ENCODE results near the gene ZAR1L. TPM values are rescaled to one million over a fixed set of nuclear protein-coding genes. Genes with fewer than 3 reads are reported as not detected.

Gene ZAR1L
- total and polyA plus RNA-seq, 2 of the 4 experiments (the other 2 are of a cell fraction) = not detected

DNA sequence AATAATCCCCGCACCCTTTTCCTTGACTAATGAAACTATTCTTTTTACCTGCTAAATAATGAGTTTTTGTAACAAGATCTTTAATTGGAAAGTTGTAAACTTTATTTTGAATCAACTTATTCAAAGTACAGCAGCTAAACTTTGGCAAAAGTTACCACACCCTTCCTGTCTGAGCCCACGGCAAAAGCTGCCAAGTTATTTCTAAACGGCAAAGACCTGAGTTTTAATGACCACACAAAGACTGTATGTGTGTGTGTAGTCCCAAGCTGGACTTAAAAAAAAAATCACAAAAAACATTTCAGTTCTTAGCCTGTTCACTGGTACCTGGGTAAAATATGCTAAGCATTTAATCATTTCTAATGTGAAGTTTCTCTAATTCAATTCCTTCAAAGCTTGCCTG, 60.7 kb downstream of the ZAR1L start:
- H4K91ac ChIP-seq (ENCODE audit: insufficient read depth, low read depth, low read length) = no peak overlapping the region
- no peak overlapping the region for H3K4me3 ChIP-seq (ENCODE audit: insufficient read depth, low read depth, low read length)
- no peak overlapping the region for H4K8ac ChIP-seq (ENCODE audit: low read depth in 2 of 2, low read length in 2 of 2)
- TF ChIP-seq FOS (IDR thresholded peaks at IDR 0.05; ENCODE audit: low read depth, low read length) (no peak), RFX5 (IDR thresholded peaks at IDR 0.05; ENCODE audit: low read depth, low read length) (no peak), BHLHE40 (IDR thresholded peaks at IDR 0.05; ENCODE audit: low read depth, low read length) (no peak), CEBPB (IDR thresholded peaks at IDR 0.05; ENCODE audit: low read depth, low read length) (no peak), RCOR1 (IDR thresholded peaks at IDR 0.05; ENCODE audit: insufficient replicate concordance, low read length) (no peak), NFE2L2 (IDR thresholded peaks at IDR 0.05; ENCODE audit: low read depth, low read length) (no peak), MAFK (IDR thresholded peaks at IDR 0.05; ENCODE audit: low read depth, low read length) (no peak), MXI1 (IDR thresholded peaks at IDR 0.05; ENCODE audit: borderline replicate concordance, low read depth, low read length) (no peak), MAZ (IDR thresholded peaks at IDR 0.05; ENCODE audit: borderline replicate concordance, low read depth, low read length) (no peak), RAD21 (IDR thresholded peaks at IDR 0.05; ENCODE audit: low read length) (no peak), SMC3 (IDR thresholded peaks at IDR 0.05; ENCODE audit: low read depth, low read length) (no peak), POLR2A (IDR thresholded peaks at IDR 0.05; ENCODE audit: low read depth, low read length) (no peak), CHD1 (IDR thresholded peaks at IDR 0.05; ENCODE audit: low read depth, low read length) (no peak)
- TF ChIP-seq, protein P1, sequence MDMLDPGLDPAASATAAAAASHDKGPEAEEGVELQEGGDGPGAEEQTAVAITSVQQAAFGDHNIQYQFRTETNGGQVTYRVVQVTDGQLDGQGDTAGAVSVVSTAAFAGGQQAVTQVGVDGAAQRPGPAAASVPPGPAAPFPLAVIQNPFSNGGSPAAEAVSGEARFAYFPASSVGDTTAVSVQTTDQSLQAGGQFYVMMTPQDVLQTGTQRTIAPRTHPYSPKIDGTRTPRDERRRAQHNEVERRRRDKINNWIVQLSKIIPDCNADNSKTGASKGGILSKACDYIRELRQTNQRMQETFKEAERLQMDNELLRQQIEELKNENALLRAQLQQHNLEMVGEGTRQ (IDR thresholded peaks at IDR 0.05; ENCODE audit: low read depth, low read length) = no peak
- TF ChIP-seq, protein P2, sequence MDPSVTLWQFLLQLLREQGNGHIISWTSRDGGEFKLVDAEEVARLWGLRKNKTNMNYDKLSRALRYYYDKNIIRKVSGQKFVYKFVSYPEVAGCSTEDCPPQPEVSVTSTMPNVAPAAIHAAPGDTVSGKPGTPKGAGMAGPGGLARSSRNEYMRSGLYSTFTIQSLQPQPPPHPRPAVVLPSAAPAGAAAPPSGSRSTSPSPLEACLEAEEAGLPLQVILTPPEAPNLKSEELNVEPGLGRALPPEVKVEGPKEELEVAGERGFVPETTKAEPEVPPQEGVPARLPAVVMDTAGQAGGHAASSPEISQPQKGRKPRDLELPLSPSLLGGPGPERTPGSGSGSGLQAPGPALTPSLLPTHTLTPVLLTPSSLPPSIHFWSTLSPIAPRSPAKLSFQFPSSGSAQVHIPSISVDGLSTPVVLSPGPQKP (IDR thresholded peaks at IDR 0.05; ENCODE audit: borderline replicate concordance, low read depth, low read length) = no peak
- TF ChIP-seq, protein P3, sequence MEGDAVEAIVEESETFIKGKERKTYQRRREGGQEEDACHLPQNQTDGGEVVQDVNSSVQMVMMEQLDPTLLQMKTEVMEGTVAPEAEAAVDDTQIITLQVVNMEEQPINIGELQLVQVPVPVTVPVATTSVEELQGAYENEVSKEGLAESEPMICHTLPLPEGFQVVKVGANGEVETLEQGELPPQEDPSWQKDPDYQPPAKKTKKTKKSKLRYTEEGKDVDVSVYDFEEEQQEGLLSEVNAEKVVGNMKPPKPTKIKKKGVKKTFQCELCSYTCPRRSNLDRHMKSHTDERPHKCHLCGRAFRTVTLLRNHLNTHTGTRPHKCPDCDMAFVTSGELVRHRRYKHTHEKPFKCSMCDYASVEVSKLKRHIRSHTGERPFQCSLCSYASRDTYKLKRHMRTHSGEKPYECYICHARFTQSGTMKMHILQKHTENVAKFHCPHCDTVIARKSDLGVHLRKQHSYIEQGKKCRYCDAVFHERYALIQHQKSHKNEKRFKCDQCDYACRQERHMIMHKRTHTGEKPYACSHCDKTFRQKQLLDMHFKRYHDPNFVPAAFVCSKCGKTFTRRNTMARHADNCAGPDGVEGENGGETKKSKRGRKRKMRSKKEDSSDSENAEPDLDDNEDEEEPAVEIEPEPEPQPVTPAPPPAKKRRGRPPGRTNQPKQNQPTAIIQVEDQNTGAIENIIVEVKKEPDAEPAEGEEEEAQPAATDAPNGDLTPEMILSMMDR (conservative IDR thresholded peaks at IDR 0.05; ENCODE audit: low read depth, low read length) = no peak
- H3K14ac ChIP-seq (replicated peaks; ENCODE audit: low read depth, low read length) = no peak overlapping the region
- DNase-seq (no peak), ATAC-seq (ENCODE audit: low read depth) (no peak)
- no CpG with 5 or more reads among the region's 3 CpGs for WGBS, 2 experiments (ENCODE audit: extremely low coverage in 2 of 2, insufficient read length in 1 of 2)
- no peaks in the 10 kb centered on the region for H3K9me3 ChIP-seq (ENCODE audit: control insufficient read depth, insufficient read depth, low read length)
- no peak overlapping the region for H3K23ac ChIP-seq (ENCODE audit: low read depth, low read length)
- H2BK20ac ChIP-seq (ENCODE audit: low read depth, low read length) = no peak overlapping the region
- no peak overlapping the region for H3K9ac ChIP-seq (ENCODE audit: low read depth, low read length)
- CTCF ChIA-PET = interaction anchor here (0.7 to 3.0 kb wide), 2 partner anchors 8 to 1507 kb away, joined by 3 to 14 read pairs; no protein-coding TSS in a partner anchor
- no peak overlapping the region for H3K56ac ChIP-seq (ENCODE audit: extremely low read depth, insufficient read depth, low read length)
- in situ Hi-C loops (cut with MboI; ENCODE audit: low sequenced_read_pairs) = no loop called here
- no peak overlapping the region for H3K4me2 ChIP-seq (ENCODE audit: low read depth, low read length)
- H3K18ac ChIP-seq (ENCODE audit: low read depth, low read length) = no peak overlapping the region
- H2BK5ac ChIP-seq (ENCODE audit: low read depth, low read length, poor library complexity, severe bottlenecking) = no peak overlapping the region
- H3K36me3 ChIP-seq (ENCODE audit: control insufficient read depth, insufficient read depth, low read length) = peaks cover 15% of the 10 kb centered on the region
- no peaks in the 10 kb centered on the region for H3K79me1 ChIP-seq (ENCODE audit: low read depth in 1 of 2, low read length in 2 of 2)
- H3K27ac ChIP-seq (ENCODE audit: insufficient read depth, low read length) = no peak overlapping the region
- H2AFZ ChIP-seq (replicated peaks; ENCODE audit: low read length, poor library complexity) = no peak overlapping the region
- H3K27me3 ChIP-seq (ENCODE audit: control insufficient read depth, insufficient read depth, low read length) = no peaks in the 10 kb centered on the region
- no peak overlapping the region for H2BK120ac ChIP-seq (ENCODE audit: low read depth, low read length)
- BruUV-seq (replicated peaks) = no TSS peak
- intact Hi-C loops (cut with micrococcal nuclease) = no loop called here
- H2AK5ac ChIP-seq (ENCODE audit: low read depth, low read length) = no peak overlapping the region
- no peak overlapping the region for H2BK15ac ChIP-seq (ENCODE audit: low read depth, low read length)
- no peak overlapping the region for H3K4ac ChIP-seq (ENCODE audit: low read depth, low read length)
- H3K9me1 ChIP-seq (ENCODE audit: insufficient read depth, low read length) = peaks cover 5% of the 10 kb centered on the region; the same call in 1 of the 2 replicates
- dilution Hi-C loops (cut with HindIII; ENCODE audit: low sequenced_read_pairs, unreplicated experiment) = no loop called here
- POLR2A ChIA-PET (ENCODE audit: unreplicated experiment) = interaction anchor here (0.6 kb wide), 1 partner anchor 1952 kb away, joined by 10 read pairs; no protein-coding TSS in a partner anchor
- H2AK9ac ChIP-seq (replicated peaks; ENCODE audit: low read depth, low read length, poor library complexity) = no peak overlapping the region
- H4K20me1 ChIP-seq (ENCODE audit: insufficient read depth, low read length) = no peaks in the 10 kb centered on the region
- H4K5ac ChIP-seq (ENCODE audit: low read depth, low read length) = no peak overlapping the region
- no peaks in the 10 kb centered on the region; the same call in 1 of the 2 replicates for H3K4me1 ChIP-seq (ENCODE audit: control insufficient read depth, insufficient read depth, low read length)
